Fibroblast of lung (primary cell): ENCODE measurements around the gene FAM83D. TPM values are rescaled to one million over a fixed set of nuclear protein-coding genes. Genes with fewer than 3 reads are reported as not detected.

ENCODE experiments used
- DNase-seq, 2 donors: peaks; one replicate each; pipeline versions ENCODE4 v3.0.0 to v3.0.0-alpha.2; 2010; ENCODE audit warnings: low read depth in 2 of 2
- H2AFZ ChIP-seq: 2 replicates; pipeline ENCODE4 v1.5.1; 2012; ENCODE audit warnings: low read length, control low read depth, inconsistent platforms
- H3K27ac ChIP-seq: 2 replicates; pipeline ENCODE4 v1.5.1; 2011; ENCODE audit warnings: low read length, control low read depth; ENCODE audit not compliant: insufficient read depth
- H3K27me3 ChIP-seq: 2 replicates; pipeline ENCODE4 v1.5.1; 2011; ENCODE audit warnings: mild to moderate bottlenecking, low read length; ENCODE audit not compliant: control insufficient read depth, insufficient read depth
- H3K36me3 ChIP-seq: 2 replicates; pipeline ENCODE4 v1.5.1; 2011; ENCODE audit warnings: low read length; ENCODE audit not compliant: control insufficient read depth, insufficient read depth
- H3K4me1 ChIP-seq: 2 replicates; pipeline ENCODE4 v1.5.1; 2011; ENCODE audit warnings: low read length; ENCODE audit not compliant: control insufficient read depth, insufficient read depth; ENCODE audit errors: extremely low read depth
- H3K4me2 ChIP-seq: 2 replicates; pipeline ENCODE4 v1.5.1; 2011; ENCODE audit warnings: low read length, control low read depth; ENCODE audit not compliant: insufficient read depth; ENCODE audit errors: extremely low read depth
- H3K4me3 ChIP-seq, 4 experiments: fragments of 200-600 bp in 1 of 4; sonication (generic) in 1 of 4; replicated peaks in 1 of 4; 2 replicates each; pipeline ENCODE4 v1.5.1; 2011 to 2016; ENCODE audit warnings: low read length in 4 of 4, low read depth in 3 of 4, mild to moderate bottlenecking in 3 of 4, control low read depth in 2 of 4, inconsistent platforms in 1 of 4, mixed read lengths in 1 of 4; ENCODE audit not compliant: insufficient read depth in 1 of 4; ENCODE audit errors: control extremely low read depth in 1 of 4
- H3K79me2 ChIP-seq: 2 replicates; pipeline ENCODE4 v1.5.1; 2012; ENCODE audit warnings: mild to moderate bottlenecking, low read length, inconsistent platforms; ENCODE audit not compliant: control insufficient read depth, insufficient read depth
- H3K9ac ChIP-seq: 2 replicates; pipeline ENCODE4 v1.5.1; 2011; ENCODE audit warnings: mild to moderate bottlenecking, low read length, control low read depth; ENCODE audit not compliant: insufficient read depth
- H3K9me3 ChIP-seq: 2 replicates; pipeline ENCODE4 v1.5.1; 2012; ENCODE audit warnings: low read depth, low read length; ENCODE audit not compliant: control insufficient read depth, insufficient read depth
- H4K20me1 ChIP-seq: 2 replicates; pipeline ENCODE4 v1.5.1; 2011; ENCODE audit warnings: low read length; ENCODE audit not compliant: control insufficient read depth, insufficient read depth; ENCODE audit errors: extremely low read depth
- EZH2 ChIP-seq: IDR thresholded peaks from 2 replicates; pipeline ENCODE4 v1.5.1; 2012; ENCODE audit warnings: low read length, control low read depth, mild to moderate bottlenecking; ENCODE audit errors: missing control alignments
- polyA plus RNA-seq, 2 donors: library from polyadenylated mRNA; depleted of rRNA in 1 of 2; stranded (reverse) in 1 of 2; unstranded in 1 of 2; fragments of >200 nt; gene quantifications; 2 replicates each; pipeline ENCODE4 v1.2.1, GENCODE V29; 2011 to 2012; ENCODE audit warnings: missing spikeins in 1 of 2
- total RNA-seq: library from RNA; depleted of rRNA; stranded (reverse); fragments of >200 nt; gene quantifications from 2 replicates; pipeline ENCODE4 v1.2.1, GENCODE V29; 2014
- TF ChIP-seq, protein P1 (sequence below), 2 donors: IDR thresholded peaks in 1 of 2; conservative IDR thresholded peaks in 1 of 2; 1 replicate in 1 of 2; 2 replicates in 1 of 2; pipeline ENCODE4 v1.5.1; 2011 to 2012; ENCODE audit warnings: low read length in 2 of 2, control low read depth in 1 of 2, inconsistent platforms in 1 of 2, low read depth in 1 of 2, mild to moderate bottlenecking in 1 of 2

Gene FAM83D
- total and polyA plus RNA-seq, 2 donors (not counting 1 experiment from before 2014, with no cell fraction given) = 21.3 to 34.5 TPM

- H3K4me3 ChIP-seq = no peak overlapping the region
- no peaks in the 10 kb centered on the region for H3K79me2 ChIP-seq
- H3K9ac ChIP-seq = no peak overlapping the region
- H3K27me3 ChIP-seq = peaks cover 2% of the 10 kb centered on the region
- H3K27ac ChIP-seq = no peak overlapping the region
- H3K36me3 ChIP-seq = no peaks in the 10 kb centered on the region
- H2AFZ ChIP-seq = no peak overlapping the region
- DNase-seq = peak in 1 of 2 donors; percentile 1
- H4K20me1 ChIP-seq = no peaks in the 10 kb centered on the region
- TF ChIP-seq, protein P1, sequence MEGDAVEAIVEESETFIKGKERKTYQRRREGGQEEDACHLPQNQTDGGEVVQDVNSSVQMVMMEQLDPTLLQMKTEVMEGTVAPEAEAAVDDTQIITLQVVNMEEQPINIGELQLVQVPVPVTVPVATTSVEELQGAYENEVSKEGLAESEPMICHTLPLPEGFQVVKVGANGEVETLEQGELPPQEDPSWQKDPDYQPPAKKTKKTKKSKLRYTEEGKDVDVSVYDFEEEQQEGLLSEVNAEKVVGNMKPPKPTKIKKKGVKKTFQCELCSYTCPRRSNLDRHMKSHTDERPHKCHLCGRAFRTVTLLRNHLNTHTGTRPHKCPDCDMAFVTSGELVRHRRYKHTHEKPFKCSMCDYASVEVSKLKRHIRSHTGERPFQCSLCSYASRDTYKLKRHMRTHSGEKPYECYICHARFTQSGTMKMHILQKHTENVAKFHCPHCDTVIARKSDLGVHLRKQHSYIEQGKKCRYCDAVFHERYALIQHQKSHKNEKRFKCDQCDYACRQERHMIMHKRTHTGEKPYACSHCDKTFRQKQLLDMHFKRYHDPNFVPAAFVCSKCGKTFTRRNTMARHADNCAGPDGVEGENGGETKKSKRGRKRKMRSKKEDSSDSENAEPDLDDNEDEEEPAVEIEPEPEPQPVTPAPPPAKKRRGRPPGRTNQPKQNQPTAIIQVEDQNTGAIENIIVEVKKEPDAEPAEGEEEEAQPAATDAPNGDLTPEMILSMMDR (conservative IDR thresholded peaks at IDR 0.05 in 1 of 2, IDR thresholded peaks at IDR 0.05 in 1 of 2; ENCODE audit: low read depth in 1 of 2, low read length in 2 of 2) = no peak
- TF ChIP-seq EZH2 = no peak
- no peaks in the 10 kb centered on the region for H3K4me1 ChIP-seq
- no peaks in the 10 kb centered on the region for H3K9me3 ChIP-seq
- H3K4me2 ChIP-seq = no peak overlapping the region
Measured at GRCh38 chr20:38883081-38883980, 42.9 kb upstream of the FAM83D start.

DNA sequence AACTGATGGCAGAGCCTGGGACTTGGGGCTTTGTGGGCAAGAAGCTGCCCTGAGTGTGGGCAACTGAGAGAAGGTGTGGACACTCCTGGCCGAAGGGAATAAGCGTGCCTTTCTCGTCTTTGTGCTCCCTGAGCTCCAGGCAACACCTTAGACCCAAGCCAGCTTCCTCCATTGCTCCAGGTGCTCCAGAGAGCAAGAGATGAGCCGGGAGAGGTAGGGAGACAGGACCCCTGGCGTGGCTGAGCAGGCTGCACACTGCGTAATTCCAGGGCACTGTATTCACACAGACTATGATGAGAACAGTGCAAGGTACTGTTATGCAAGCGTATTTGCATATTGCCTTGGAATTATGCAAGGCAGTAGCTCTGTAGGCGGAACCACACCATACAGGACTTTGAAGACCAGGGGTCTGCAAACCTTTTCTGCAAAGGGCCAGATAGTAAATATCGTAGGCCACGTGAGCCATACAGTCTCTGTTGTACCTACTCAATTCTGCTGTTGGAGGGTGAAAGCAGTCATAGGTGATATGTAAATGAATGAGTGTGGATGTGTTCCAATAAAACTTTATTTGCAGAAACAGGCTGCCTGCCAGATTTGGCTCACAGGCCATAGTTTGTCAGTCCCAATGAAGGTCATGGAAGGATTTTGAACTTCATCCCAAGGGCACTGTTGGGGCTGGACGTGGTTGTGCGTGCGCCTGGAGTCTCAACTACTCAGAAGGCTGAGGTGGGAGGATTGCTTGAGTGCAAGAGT lies 42.1 kb upstream of the FAM83D start:
- Histone ChIP-seq H3K4me3 (no peak overlapping the region), H3K36me3 (no peaks in the 10 kb centered on the region), H3K9ac (no peak overlapping the region), H4K20me1 (no peaks in the 10 kb centered on the region), H3K4me1 (no peaks in the 10 kb centered on the region), H3K9me3 (no peaks in the 10 kb centered on the region), H3K4me2 (no peak overlapping the region), H3K27ac (no peak overlapping the region), H3K27me3 (peaks cover 2% of the 10 kb centered on the region), H2AFZ (no peak overlapping the region), H3K79me2 (no peaks in the 10 kb centered on the region)
- no peak for TF ChIP-seq EZH2
- TF ChIP-seq, protein P1 (conservative IDR thresholded peaks at IDR 0.05 in 1 of 2, IDR thresholded peaks at IDR 0.05 in 1 of 2; ENCODE audit: low read depth in 1 of 2, low read length in 2 of 2) = no peak
- no peak for DNase-seq

- DNase-seq = no peak
- H3K4me2 ChIP-seq = no peak overlapping the region
Measured at GRCh38 chr20:38885357-38885756, 40.9 kb upstream of the FAM83D start.

More at GRCh38 chr20:38885357-38885756, 40.9 kb upstream of the FAM83D start:
- Histone ChIP-seq H3K27ac (no peak overlapping the region), H4K20me1 (no peaks in the 10 kb centered on the region), H2AFZ (no peak overlapping the region), H3K4me1 (no peaks in the 10 kb centered on the region), H3K9me3 (no peaks in the 10 kb centered on the region), H3K4me3 (no peak overlapping the region), H3K79me2 (no peaks in the 10 kb centered on the region), H3K27me3 (peaks cover 2% of the 10 kb centered on the region), H3K36me3 (no peaks in the 10 kb centered on the region), H3K9ac (no peak overlapping the region)
- TF ChIP-seq, protein P1 (conservative IDR thresholded peaks at IDR 0.05 in 1 of 2, IDR thresholded peaks at IDR 0.05 in 1 of 2; ENCODE audit: low read depth in 1 of 2, low read length in 2 of 2) = no peak
- TF ChIP-seq EZH2 = no peak
